Right atrium auricular region (tissue), 2 donors: Measurements from ENCODE around the gene PLIN5. TPM values are rescaled to one million over a fixed set of nuclear protein-coding genes. Genes with fewer than 3 reads are reported as not detected.

Experiments
- DNase-seq: peaks from one replicate; pipeline ENCODE4 v3.0.0-alpha.2; 2019; ENCODE audit warnings: low spot score
- H3K27ac ChIP-seq, 2 donors: fragments of 200-600 bp; sonication (generic); 1 replicate in 1 of 2; 2 replicates in 1 of 2; pipeline ENCODE4 v1.5.1; 2016 to 2019
- H3K27me3 ChIP-seq, 2 donors: fragments of 200-600 bp; sonication (generic); one replicate each; pipeline versions ENCODE4 v1.5.1 to v1.6.0; 2017 to 2019
- H3K36me3 ChIP-seq: fragments of 200-600 bp; sonication (generic); one replicate; pipeline ENCODE4 v1.5.1; 2016
- H3K4me1 ChIP-seq, 2 donors: fragments of 200-600 bp; sonication (generic); one replicate each; pipeline versions ENCODE4 v1.5.1 to v1.6.0; 2017 to 2019
- H3K4me3 ChIP-seq, 2 donors: fragments of 200-600 bp; sonication (generic); 1 replicate in 1 of 2; 2 replicates in 1 of 2; pipeline ENCODE4 v1.5.1; 2017 to 2019; ENCODE audit warnings: mild to moderate bottlenecking in 1 of 2, moderate library complexity in 1 of 2
- H3K9me3 ChIP-seq, 2 donors: fragments of 200-600 bp; sonication (generic); one replicate each; pipeline ENCODE4 v1.5.1; 2019
- total RNA-seq, 2 donors: library from RNA; depleted of rRNA; stranded (reverse); fragments of >200 nt; gene quantifications; one replicate each; pipeline ENCODE4 v1.1.0, GENCODE V29; 2016
- TF ChIP-seq, protein P1 (sequence below), 2 donors: fragments of 200-600 bp; sonication (generic); IDR thresholded peaks; one replicate each; pipeline ENCODE4 v1.5.1; 2019; ENCODE audit warnings: antibody characterized with exemption in 2 of 2

The PLIN5 gene
- total RNA-seq, 2 donors from 2014 or later, result 21.4 to 43.6 TPM

DNA sequence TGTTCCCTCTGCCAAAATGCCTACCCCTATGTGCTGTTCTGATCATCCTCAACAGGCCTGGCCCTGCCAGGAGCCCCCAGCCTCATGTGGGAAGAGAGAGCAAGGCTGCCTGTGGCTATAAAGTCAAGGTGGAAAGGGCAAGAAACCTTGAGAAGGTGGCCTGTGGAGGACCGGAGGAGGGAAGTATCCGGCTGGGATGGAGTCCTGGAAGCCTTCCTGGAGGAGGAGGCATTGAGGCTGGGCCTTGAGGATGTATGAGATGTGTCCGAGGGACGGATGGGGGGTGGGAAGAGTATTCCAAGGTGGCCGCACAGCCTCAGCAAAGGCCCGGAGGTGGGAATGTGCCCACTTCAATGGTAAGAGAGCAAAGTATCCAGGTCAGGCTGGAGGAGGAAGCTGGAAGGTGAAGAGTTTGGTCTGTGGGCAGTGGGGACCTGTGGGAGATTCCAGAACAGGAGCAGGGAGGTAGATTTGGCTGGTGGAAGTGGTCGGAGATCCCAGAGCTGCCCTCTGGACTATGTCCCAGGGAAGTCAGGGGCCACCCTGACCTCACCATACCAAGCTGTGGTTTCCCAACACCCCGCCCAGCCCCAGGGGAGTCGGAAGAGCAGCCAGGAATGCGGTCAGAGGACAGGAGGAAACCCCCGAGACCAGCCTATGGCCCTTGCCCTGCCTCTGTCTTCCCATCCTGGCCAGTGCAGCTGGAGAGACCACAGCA, 13.7 kb downstream of the PLIN5 start:
- TF ChIP-seq, protein P1, sequence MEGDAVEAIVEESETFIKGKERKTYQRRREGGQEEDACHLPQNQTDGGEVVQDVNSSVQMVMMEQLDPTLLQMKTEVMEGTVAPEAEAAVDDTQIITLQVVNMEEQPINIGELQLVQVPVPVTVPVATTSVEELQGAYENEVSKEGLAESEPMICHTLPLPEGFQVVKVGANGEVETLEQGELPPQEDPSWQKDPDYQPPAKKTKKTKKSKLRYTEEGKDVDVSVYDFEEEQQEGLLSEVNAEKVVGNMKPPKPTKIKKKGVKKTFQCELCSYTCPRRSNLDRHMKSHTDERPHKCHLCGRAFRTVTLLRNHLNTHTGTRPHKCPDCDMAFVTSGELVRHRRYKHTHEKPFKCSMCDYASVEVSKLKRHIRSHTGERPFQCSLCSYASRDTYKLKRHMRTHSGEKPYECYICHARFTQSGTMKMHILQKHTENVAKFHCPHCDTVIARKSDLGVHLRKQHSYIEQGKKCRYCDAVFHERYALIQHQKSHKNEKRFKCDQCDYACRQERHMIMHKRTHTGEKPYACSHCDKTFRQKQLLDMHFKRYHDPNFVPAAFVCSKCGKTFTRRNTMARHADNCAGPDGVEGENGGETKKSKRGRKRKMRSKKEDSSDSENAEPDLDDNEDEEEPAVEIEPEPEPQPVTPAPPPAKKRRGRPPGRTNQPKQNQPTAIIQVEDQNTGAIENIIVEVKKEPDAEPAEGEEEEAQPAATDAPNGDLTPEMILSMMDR (IDR thresholded peaks at IDR 0.05), result no peak
- DNase-seq, result no peak
- Histone ChIP-seq H3K4me1 (peaks cover 0 to 24% of the 10 kb centered on the region in 2 donors), H3K27me3 (no peaks in the 10 kb centered on the region), H3K9me3 (no peaks in the 10 kb centered on the region), H3K4me3 (no peak overlapping the region), H3K36me3 (peaks cover 2% of the 10 kb centered on the region), H3K27ac (peak overlapping the region in 1 of 2 donors; percentile 39)

DNA sequence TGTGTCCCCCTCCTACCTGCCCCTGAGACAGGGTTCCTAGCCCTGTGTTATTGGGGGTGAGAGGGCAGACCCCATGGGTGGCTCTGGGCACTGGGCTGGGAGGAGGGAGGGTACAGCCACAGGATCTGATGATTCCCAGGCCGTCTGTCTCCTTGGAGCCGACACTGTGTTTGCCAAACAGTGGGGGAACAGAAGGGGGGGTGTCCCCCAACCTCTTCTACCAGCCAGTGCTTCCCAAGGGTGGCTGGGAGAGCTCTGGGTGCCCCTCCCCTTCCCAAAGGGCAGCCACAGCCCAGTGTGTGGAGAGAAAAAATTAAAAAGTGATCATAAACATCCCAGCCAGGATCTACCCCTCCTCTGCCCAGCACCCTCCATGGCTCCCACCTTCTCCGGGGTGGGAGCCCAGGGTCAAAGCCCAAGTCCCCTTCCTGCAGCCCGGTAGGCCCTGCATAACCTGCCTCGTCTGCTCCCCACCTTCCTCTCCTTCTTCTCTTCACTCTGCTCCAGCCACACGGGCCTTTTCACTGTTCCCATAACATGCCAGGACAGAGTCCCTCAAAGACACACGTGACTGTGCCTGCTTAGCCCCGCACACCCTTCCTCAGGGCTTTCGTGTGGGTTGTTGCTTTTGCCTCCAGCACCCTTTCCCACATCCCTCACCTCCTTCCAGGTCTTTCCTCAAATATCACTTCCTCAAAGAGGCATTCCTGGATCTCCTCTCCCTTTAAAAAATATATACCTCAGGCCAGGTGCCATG, 15.3 kb downstream of the PLIN5 start:
- Histone ChIP-seq H3K27ac (peak overlapping the region; percentile 84 to 95), H3K4me3 (no peak overlapping the region), H3K4me1 (peaks cover 0 to 32% of the 10 kb centered on the region in 2 donors), H3K36me3 (peaks cover 12% of the 10 kb centered on the region), H3K9me3 (no peaks in the 10 kb centered on the region), H3K27me3 (no peaks in the 10 kb centered on the region)
- TF ChIP-seq, protein P1 (IDR thresholded peaks at IDR 0.05), result no peak
- no peak for DNase-seq

DNA sequence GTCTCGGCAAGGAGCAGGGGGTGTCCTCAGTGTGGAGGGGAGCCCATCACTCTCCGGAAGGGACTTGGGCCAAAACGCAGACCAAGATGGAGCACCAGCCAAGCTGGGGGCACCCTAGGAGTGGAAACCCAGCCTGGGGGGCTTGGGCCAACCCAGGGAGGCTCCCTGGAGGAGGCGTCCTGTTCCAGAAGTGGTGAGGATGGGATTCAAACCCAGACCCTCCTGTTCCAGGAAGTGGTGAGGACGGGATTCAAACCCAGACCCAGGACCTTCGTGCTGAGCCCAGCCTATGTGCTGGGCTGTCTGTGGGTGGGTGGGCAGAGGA, 15.9 kb downstream of the PLIN5 start:
- no peaks in the 10 kb centered on the region for H3K9me3 ChIP-seq
- no peak for DNase-seq
- H3K4me1 ChIP-seq, result peaks cover 0 to 32% of the 10 kb centered on the region in 2 donors
- no peak overlapping the region for H3K4me3 ChIP-seq
- TF ChIP-seq, protein P1 (IDR thresholded peaks at IDR 0.05), result no peak
- no peaks in the 10 kb centered on the region for H3K27me3 ChIP-seq
- H3K27ac ChIP-seq, result peak overlapping the region; percentile 84 to 95
- peaks cover 18% of the 10 kb centered on the region for H3K36me3 ChIP-seq

DNA sequence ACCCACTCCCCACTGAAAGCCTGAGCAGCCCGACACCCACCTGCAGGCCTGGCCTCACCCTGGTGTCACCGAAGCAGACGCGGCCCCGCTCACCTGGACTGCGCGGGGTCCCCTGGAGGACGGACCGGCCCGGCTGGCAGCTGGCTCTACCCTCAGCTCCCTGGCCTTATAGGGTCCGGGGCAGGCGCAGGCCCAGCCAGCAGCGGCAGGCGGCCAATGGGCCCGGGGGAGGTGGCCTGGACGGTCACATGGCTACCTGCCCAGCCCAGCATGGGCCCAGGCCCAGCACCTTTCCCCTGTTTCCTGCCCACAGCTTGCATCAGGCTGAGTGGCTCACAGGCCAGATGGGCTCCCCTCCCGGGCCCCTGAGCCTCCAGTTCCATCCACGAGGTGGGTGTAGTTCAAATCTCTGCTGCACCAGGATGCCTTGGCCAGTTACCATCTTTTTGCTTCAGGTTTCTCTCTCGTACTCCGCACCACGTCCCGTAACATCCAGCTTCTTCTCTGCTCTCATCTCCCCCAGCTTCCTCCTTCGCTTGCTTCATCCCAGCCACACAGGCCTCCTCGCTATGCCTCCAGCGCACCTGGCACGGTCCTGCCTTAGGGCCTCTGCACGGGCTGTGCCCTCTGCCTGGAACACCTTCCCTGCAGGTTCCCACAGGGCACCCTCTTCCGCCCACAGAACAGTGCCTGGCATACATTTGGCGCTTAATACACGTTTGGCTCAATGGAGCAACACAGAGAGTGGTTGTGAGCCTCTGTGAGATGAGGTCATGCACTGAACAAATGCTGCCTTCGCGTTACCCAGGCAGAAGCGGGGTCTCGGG, 16.5 kb downstream of the PLIN5 start, which contains the start of gene PLIN4:
PLIN4 (minus strand) TSS at position 142 of the 827 bp plus-strand sequence. CDS start 214 bp downstream, outside the sequence.
- H3K36me3 ChIP-seq, result peaks cover 24% of the 10 kb centered on the region
- no peaks in the 10 kb centered on the region for H3K9me3 ChIP-seq
- TF ChIP-seq, protein P1 (IDR thresholded peaks at IDR 0.05), result no peak
- peak within 1 kb of the TSS; percentile 55 to 66 for H3K4me3 ChIP-seq
- no peaks in the 10 kb centered on the region for H3K27me3 ChIP-seq
- H3K27ac ChIP-seq, result peak within 1 kb of the TSS; percentile 85 to 95
- H3K4me1 ChIP-seq, result peaks cover 0 to 32% of the 10 kb centered on the region in 2 donors
- peak; percentile 73 for DNase-seq

DNA sequence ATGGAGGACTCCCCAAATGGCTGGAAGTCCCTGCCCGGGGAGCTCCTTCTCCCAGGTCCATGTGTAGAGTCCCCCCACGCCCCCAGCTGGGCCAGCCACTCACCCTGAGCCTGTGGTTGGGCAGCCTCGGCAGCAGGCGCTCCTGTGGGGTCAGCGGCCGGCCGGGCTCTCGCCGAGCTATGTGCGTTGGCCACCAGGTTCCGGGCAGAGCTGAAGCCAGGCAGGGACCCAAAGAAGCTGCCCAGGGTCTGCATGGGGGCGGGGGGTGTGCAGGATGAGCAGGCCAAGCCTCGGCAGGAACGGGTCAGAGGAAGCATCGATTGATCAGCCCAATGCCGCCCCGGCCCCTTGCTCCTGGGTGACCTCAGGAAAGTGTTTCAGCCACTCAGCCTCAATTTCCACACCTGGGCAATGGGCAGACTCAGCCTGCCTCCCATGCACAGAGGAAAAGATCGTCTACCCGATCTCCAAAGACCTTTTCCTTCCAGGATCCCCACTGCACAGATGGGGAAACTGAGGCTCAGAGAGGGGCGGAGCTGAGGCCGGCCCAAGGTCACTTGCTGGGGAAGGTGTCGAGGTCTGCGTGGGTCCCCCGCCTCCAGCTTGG, 17.5 kb downstream of the PLIN5 start:
- H3K36me3 ChIP-seq, result peaks cover 29% of the 10 kb centered on the region
- H3K4me3 ChIP-seq, result peak overlapping the region; percentile 55 to 66
- H3K27ac ChIP-seq, result peak overlapping the region; percentile 85 to 95
- TF ChIP-seq, protein P1 (IDR thresholded peaks at IDR 0.05), result no peak
- H3K9me3 ChIP-seq, result no peaks in the 10 kb centered on the region
- no peak for DNase-seq
- peaks cover 0 to 32% of the 10 kb centered on the region in 2 donors for H3K4me1 ChIP-seq
- no peaks in the 10 kb centered on the region for H3K27me3 ChIP-seq
